GM12891 (cell line): ENCODE data around the gene ETNK2.
"Not testable (repeated sequence)": the region's sequence is repeated elsewhere in the genome, so short reads cannot be mapped to it uniquely, and the experiment has no call there.

Experiments used
- DNase-seq: peaks from one replicate; pipeline ENCODE4 v3.0.0; 2011; ENCODE audit warnings: low spot score; ENCODE audit not compliant: insufficient read length
- FAIRE-seq: peaks from 2 replicates; lab custom pipeline; 2011; peaks lifted over from hg19 to GRCh38; lab: Jason Lieb, UNC
- PAX5 ChIP-seq: IDR thresholded peaks from 2 replicates; pipeline ENCODE4 v1.6.1; 2011; ENCODE audit warnings: low read length, moderate library complexity, mild to moderate bottlenecking; ENCODE audit not compliant: insufficient read depth, severe bottlenecking
- POLR2A ChIP-seq: IDR thresholded peaks from 2 replicates; pipeline ENCODE4 v1.6.1; 2011; ENCODE audit warnings: low read depth, low read length, control low read depth
- POLR2AphosphoS5 ChIP-seq: IDR thresholded peaks from 2 replicates; pipeline ENCODE4 v1.6.1; 2011; ENCODE audit warnings: low read depth, low read length, control low read depth
- POU2F2 ChIP-seq: IDR thresholded peaks from 2 replicates; pipeline ENCODE4 v1.6.1; 2011; ENCODE audit warnings: low read depth, mild to moderate bottlenecking, control low read depth, low read length, moderate library complexity
- SPI1 ChIP-seq: IDR thresholded peaks from 2 replicates; pipeline ENCODE4 v1.6.1; 2011; ENCODE audit warnings: low read depth, low read length, control low read depth
- TAF1 ChIP-seq: IDR thresholded peaks from 2 replicates; pipeline ENCODE4 v1.6.1; 2011; ENCODE audit warnings: low read depth, low read length, control low read depth

The ETNK2 gene

GRCh38 chr1:204094313-204094729 is 57.5 kb downstream of the ETNK2 start:
- DNase-seq (no peak), FAIRE-seq (no peak)
- TF ChIP-seq POLR2AphosphoS5, result no peak
- no peak for TF ChIP-seq PAX5
- TF ChIP-seq TAF1, result no peak
- no peak for TF ChIP-seq SPI1
- no peak for TF ChIP-seq POU2F2
- no peak for TF ChIP-seq POLR2A

GRCh38 chr1:204093781-204094180 is 58.1 kb downstream of the ETNK2 start:
- FAIRE-seq, result no peak
- DNase-seq, result no peak

GRCh38 chr1:204093421-204093717 is 58.5 kb downstream of the ETNK2 start:
- no peak for FAIRE-seq
- TF ChIP-seq POLR2AphosphoS5 (no peak), SPI1 (no peak)
- no peak for DNase-seq

More at GRCh38 chr1:204093781-204094180, 58.1 kb downstream of the ETNK2 start:
- no peak for TF ChIP-seq PAX5

DNA sequence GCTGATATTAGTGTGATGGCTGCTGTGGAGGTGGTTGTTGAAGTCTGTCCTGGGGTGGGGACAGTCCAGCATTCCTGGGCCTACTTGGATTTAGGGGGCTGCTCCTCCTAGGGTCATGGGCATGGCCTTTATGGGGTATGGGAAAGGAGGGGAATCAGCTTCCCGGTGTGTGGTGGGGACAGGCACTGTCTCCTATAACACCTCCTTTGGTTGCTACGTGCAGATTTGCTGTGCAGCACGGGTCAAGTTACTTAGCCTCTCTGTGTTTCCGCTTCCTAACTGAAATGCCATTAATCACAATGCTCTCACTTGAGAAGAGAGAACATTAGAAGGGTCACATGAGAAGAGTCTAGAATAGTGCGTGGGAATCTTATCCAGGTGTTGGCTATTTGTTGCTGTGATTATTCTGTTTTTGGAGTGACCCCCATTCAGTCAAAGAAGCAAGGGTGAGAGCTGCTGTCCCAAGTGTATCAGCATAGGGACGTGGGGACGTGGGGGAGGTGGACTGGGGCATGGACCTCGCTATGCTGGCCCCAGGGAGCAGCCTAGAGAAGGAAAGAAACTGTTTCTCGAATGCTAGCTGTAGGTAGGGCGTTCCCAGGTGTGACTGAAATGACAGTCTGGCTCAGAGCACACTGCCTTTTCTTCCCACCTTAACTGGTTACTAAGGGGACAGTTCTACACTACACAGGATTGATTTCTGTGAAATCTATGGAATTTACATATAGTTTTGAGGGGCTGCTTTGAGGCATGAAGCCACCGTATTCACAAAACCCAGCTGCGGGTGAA is 59.0 kb downstream of the ETNK2 start:
- no peak for DNase-seq
- no peak for TF ChIP-seq POU2F2
- TF ChIP-seq SPI1, result no peak
- TF ChIP-seq TAF1, result no peak
- no peak for TF ChIP-seq PAX5
- no peak for TF ChIP-seq POLR2AphosphoS5
- no peak for TF ChIP-seq POLR2A
- FAIRE-seq, result no peak

GRCh38 chr1:204091787-204092312 is 60.0 kb downstream of the ETNK2 start:
- TF ChIP-seq POLR2AphosphoS5 (no peak), SPI1 (no peak)
- DNase-seq (no peak), FAIRE-seq (no peak)

- DNase-seq, result no peak
- FAIRE-seq, result no peak
- TF ChIP-seq POU2F2 (no peak), POLR2A (no peak), PAX5 (no peak), SPI1 (no peak), POLR2AphosphoS5 (no peak), TAF1 (no peak)
Measured at GRCh38 chr1:204091066-204091465, 60.8 kb downstream of the ETNK2 start.

DNA sequence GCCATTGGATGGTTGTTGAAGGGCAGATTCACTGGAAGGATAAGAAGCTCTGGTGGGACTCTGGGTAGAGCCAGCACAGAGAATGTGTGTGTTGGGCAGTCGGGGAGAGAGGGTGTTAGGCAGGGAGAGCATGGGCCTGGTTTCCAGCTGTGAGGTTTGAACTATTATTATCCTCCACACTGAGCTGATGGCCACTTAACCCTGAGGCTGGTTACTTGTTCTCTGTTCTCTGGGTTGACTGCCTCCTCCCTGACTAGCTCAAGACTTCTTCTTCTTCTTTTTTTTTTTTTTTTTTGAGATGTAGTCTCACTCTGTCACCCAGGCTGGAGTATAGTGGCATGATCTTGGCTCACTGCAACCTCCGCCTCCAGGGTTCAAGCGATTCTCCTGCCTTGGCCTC is 61.7 kb downstream of the ETNK2 start:
- not testable (repeated sequence) for FAIRE-seq

GRCh38 chr1:204089044-204089751 is 62.6 kb downstream of the ETNK2 start:
- no peak for FAIRE-seq
- DNase-seq, result no peak
- TF ChIP-seq PAX5, result no peak
- no peak for TF ChIP-seq TAF1
- no peak for TF ChIP-seq SPI1
- TF ChIP-seq POLR2A, result no peak
- TF ChIP-seq POU2F2, result no peak
- no peak for TF ChIP-seq POLR2AphosphoS5

More for the DNA sequence above, 61.7 kb downstream of the ETNK2 start:
- not testable (repeated sequence) for DNase-seq

- FAIRE-seq (no peak), DNase-seq (no peak)
- no peak for TF ChIP-seq TAF1
- no peak for TF ChIP-seq POU2F2
- no peak for TF ChIP-seq SPI1
- TF ChIP-seq PAX5, result no peak
- no peak for TF ChIP-seq POLR2A
- TF ChIP-seq POLR2AphosphoS5, result no peak
Measured at GRCh38 chr1:204088596-204088995, 63.2 kb downstream of the ETNK2 start.

DNA sequence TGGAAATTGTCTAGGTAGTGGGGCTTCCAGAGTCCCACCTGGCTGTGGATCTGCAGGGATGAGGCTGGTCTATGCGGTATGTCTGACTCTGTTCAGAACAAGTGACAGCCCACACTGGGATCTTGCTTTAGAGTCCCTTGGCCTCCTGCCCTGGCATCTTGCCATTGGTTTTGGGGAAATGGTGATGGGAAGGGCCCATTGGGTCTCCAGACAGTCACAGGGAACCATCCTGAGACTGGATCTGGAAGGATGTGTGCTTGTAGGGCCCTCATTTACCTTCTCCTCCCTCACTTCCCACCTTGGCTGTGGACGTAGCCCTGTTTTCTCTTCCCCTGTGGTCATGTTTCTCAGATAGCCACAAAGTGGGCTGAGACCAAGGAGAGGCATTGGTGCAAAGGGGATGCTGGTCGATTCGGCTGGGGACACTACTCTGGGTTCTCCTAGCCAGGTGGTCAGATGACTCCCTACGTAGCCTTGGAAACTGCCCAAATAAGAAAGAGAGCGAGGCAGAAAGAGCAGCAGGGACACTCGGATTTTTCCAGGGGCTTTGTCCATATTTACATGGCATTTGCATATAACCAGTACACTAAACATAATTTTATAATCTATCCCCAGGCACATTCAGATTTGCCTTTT is 63.8 kb downstream of the ETNK2 start:
- TF ChIP-seq PAX5, result no peak
- no peak for TF ChIP-seq POU2F2
- no peak for TF ChIP-seq TAF1
- TF ChIP-seq SPI1, result no peak
- TF ChIP-seq POLR2A, result no peak
- FAIRE-seq (no peak), DNase-seq (no peak)
